Mucosa of rectum (tissue), 2 donors: ENCODE results near the gene YPEL1.

ENCODE experiments used
- H3K27ac ChIP-seq, 2 donors: one replicate each; pipeline ENCODE4 v1.7.0; 2013; ENCODE audit warnings: inconsistent platforms in 2 of 2, low read depth in 2 of 2, low read length in 2 of 2
- H3K27me3 ChIP-seq, 2 donors: one replicate each; pipeline ENCODE4 v1.7.0; 2013; ENCODE audit warnings: low read length in 2 of 2; ENCODE audit not compliant: control insufficient read depth in 2 of 2, insufficient read depth in 2 of 2
- H3K36me3 ChIP-seq, 2 donors: one replicate each; pipeline ENCODE4 v1.7.0; 2013; ENCODE audit warnings: low read length in 2 of 2; ENCODE audit not compliant: control insufficient read depth in 2 of 2, insufficient read depth in 2 of 2
- H3K4me1 ChIP-seq, 2 donors: one replicate each; pipeline ENCODE4 v1.7.0; 2013; ENCODE audit warnings: low read length in 2 of 2, mild to moderate bottlenecking in 1 of 2; ENCODE audit not compliant: control insufficient read depth in 2 of 2, insufficient read depth in 2 of 2
- H3K4me3 ChIP-seq, 2 donors: one replicate each; pipeline ENCODE4 v1.7.0; 2013; ENCODE audit warnings: low read length in 2 of 2
- H3K9ac ChIP-seq, 2 donors: one replicate each; pipeline ENCODE4 v1.7.0; 2013; ENCODE audit warnings: low read length in 2 of 2, low read depth in 1 of 2, mild to moderate bottlenecking in 1 of 2
- H3K9me3 ChIP-seq, 2 donors: one replicate each; pipeline ENCODE4 v1.7.0; 2013; ENCODE audit warnings: low read length in 2 of 2; ENCODE audit not compliant: control insufficient read depth in 2 of 2
- donor health status: healthy.
- donor health status: Normal muscosa, but diverticular disease.

The YPEL1 gene, protein sequence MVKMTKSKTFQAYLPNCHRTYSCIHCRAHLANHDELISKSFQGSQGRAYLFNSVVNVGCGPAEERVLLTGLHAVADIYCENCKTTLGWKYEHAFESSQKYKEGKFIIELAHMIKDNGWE

DNA sequence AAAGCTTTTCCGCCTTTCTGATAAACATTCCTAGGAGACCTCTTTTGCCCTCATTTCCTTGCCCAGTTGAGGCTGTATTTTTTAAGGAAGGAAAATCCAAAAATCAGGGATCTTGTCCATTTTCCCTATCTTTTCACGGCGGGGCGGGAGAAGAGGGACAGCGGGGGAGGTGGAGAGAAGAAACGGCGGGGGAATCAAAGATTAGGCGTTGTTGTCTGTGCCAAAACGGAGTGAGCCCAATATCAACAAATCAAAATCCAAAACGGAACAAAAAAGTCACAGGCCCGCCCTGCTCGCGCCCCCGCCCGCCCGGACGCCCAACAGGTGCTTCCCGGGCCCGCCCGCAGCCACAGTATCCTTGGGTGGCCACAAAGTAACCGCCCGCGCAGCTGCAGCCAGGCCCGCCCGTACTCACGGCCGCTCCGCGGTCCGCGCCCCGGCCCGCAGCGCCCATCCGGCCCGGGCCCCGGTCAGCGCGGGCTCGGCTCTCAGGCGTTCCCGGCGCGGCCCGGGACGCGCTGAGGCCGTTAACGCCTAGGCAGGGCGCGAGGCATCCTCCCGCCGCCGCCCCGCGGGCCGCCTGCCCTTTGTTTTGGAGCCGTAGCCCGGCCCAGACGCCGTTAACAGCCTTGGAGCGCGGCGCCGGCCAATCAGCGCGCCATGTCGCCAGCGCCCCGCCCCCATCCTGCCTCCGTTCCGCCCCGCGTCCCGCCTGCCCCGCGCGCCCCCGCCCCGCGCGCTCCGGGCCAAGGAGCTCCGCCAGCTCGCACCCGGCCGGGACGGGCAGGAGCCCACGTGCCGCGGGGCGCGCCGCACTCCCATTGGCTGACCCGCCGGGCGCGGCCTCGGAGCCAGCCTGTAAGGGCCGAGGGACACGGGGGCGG, at the start of gene YPEL1:
TSS of gene YPEL1 (minus strand) at position 595 of the 884 bp plus-strand sequence. CDS start 25,050 bp downstream, outside the sequence.
- Histone ChIP-seq H3K9me3 (no peaks in the 10 kb centered on the region), H3K4me1 (peaks cover 8 to 11% of the 10 kb centered on the region in 2 donors), H3K27ac (peak within 1 kb of the TSS; percentile 65 to 77), H3K9ac (peak within 1 kb of the TSS; percentile 48 to 55), H3K27me3 (no peaks in the 10 kb centered on the region), H3K36me3 (no peaks in the 10 kb centered on the region), H3K4me3 (peak within 1 kb of the TSS; percentile 74 to 76)

DNA sequence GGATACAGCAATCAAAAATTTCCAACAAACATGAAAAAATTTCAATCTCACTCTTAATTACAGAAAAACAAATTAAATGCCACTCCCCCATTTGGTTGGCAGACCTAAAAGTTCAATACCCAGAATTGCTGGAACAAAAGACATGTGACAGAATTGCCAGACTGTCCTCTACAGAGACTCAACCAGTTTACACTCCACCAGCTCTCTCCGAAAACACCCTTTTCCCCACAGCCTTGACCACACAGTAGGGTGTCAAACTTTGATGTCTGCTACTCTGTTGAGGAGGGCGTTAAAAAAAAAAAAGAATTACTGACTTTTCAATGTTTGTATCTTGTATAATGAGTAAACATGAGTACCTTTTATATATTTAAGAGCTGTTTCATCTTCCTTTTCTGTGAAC, 44.7 kb upstream of the YPEL1 start:
- peaks cover 21 to 24% of the 10 kb centered on the region in 2 donors for H3K36me3 ChIP-seq
- H3K9ac ChIP-seq: no peak overlapping the region
- no peak overlapping the region for H3K27ac ChIP-seq
- H3K4me1 ChIP-seq: no peaks in the 10 kb centered on the region
- H3K4me3 ChIP-seq: no peak overlapping the region
- H3K27me3 ChIP-seq: no peaks in the 10 kb centered on the region
- H3K9me3 ChIP-seq: no peaks in the 10 kb centered on the region

GRCh38 chr22:21779444-21779843, 43.9 kb upstream of the YPEL1 start:
- H3K4me3 ChIP-seq: no peak overlapping the region
- H3K9me3 ChIP-seq: no peaks in the 10 kb centered on the region
- H3K9ac ChIP-seq: no peak overlapping the region
- H3K36me3 ChIP-seq: peaks cover 15 to 24% of the 10 kb centered on the region in 2 donors
- H3K27me3 ChIP-seq: no peaks in the 10 kb centered on the region
- no peaks in the 10 kb centered on the region for H3K4me1 ChIP-seq
- no peak overlapping the region for H3K27ac ChIP-seq

- no peak overlapping the region for H3K4me3 ChIP-seq
- no peaks in the 10 kb centered on the region for H3K27me3 ChIP-seq
- peaks cover 15 to 27% of the 10 kb centered on the region in 2 donors for H3K36me3 ChIP-seq
- no peaks in the 10 kb centered on the region for H3K9me3 ChIP-seq
- H3K9ac ChIP-seq: no peak overlapping the region
- H3K27ac ChIP-seq: no peak overlapping the region
- H3K4me1 ChIP-seq: no peaks in the 10 kb centered on the region
These were observed 43.2 kb upstream of the YPEL1 start for GRCh38 chr22:21778705-21779363.

- no peak overlapping the region for H3K9ac ChIP-seq
- peaks cover 0 to 4% of the 10 kb centered on the region in 2 donors for H3K4me1 ChIP-seq
- no peaks in the 10 kb centered on the region for H3K9me3 ChIP-seq
- no peak overlapping the region for H3K27ac ChIP-seq
- H3K36me3 ChIP-seq: peaks cover 48 to 50% of the 10 kb centered on the region in 2 donors
- no peaks in the 10 kb centered on the region for H3K27me3 ChIP-seq
- H3K4me3 ChIP-seq: no peak overlapping the region
These were observed 36.0 kb upstream of the YPEL1 start for GRCh38 chr22:21771631-21771976.

GRCh38 chr22:21768435-21768834, 32.8 kb upstream of the YPEL1 start:
- H3K9me3 ChIP-seq: no peaks in the 10 kb centered on the region
- H3K4me1 ChIP-seq: peaks cover 0 to 4% of the 10 kb centered on the region in 2 donors
- peaks cover 61 to 75% of the 10 kb centered on the region in 2 donors for H3K36me3 ChIP-seq

DNA sequence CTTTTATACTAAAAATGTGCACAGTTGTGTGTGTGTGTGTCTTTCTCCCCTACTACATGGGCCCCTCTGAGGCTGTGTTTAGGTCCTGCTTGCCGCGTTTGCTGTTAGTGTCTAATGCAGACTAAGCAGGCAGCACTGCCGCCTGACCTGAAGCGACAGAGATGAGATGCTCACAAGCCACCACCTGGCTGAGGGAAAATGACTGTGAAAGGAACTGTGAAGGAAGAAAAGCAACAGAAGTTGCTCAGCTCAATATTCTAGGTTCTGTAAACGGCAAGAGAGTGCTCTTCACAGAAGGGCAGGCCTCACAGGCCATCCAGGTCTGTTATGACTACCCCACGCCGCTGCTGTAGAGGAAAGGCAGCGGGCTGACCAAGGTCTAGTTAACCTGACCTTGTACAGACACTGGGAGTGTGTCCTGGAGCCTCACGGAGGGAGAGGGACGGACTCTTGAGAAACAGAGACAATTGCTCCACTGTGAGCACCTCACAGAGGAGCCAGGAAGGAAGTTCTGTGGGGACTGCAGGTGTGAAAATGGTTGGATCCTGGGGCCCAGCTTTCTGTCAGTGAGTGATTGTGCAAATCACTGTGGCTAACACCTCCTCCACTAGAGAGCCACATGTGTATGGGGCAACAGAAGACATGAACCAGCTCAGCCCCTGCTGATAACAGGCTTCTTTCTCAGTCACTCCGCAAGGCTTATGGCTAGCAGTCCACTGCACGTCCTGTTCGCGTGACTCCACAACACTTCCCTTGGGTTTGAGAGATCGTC, 31.3 kb upstream of the YPEL1 start:
- Histone ChIP-seq H3K27me3 (no peaks in the 10 kb centered on the region), H3K4me1 (no peaks in the 10 kb centered on the region), H3K36me3 (peaks cover 68 to 79% of the 10 kb centered on the region in 2 donors), H3K9me3 (no peaks in the 10 kb centered on the region), H3K9ac (no peak overlapping the region), H3K4me3 (no peak overlapping the region), H3K27ac (peak overlapping the region in 1 of 2 donors; percentile 7)

More at GRCh38 chr22:21768435-21768834, 32.8 kb upstream of the YPEL1 start:
- no peak overlapping the region for H3K27ac ChIP-seq
- H3K4me3 ChIP-seq: no peak overlapping the region
- no peak overlapping the region for H3K9ac ChIP-seq
- no peaks in the 10 kb centered on the region for H3K27me3 ChIP-seq

GRCh38 chr22:21765909-21766529, 30.4 kb upstream of the YPEL1 start:
- Histone ChIP-seq H3K4me3 (no peak overlapping the region), H3K27ac (no peak overlapping the region), H3K27me3 (no peaks in the 10 kb centered on the region), H3K9ac (no peak overlapping the region), H3K36me3 (peaks cover 69 to 79% of the 10 kb centered on the region in 2 donors), H3K4me1 (no peaks in the 10 kb centered on the region), H3K9me3 (no peaks in the 10 kb centered on the region)

DNA sequence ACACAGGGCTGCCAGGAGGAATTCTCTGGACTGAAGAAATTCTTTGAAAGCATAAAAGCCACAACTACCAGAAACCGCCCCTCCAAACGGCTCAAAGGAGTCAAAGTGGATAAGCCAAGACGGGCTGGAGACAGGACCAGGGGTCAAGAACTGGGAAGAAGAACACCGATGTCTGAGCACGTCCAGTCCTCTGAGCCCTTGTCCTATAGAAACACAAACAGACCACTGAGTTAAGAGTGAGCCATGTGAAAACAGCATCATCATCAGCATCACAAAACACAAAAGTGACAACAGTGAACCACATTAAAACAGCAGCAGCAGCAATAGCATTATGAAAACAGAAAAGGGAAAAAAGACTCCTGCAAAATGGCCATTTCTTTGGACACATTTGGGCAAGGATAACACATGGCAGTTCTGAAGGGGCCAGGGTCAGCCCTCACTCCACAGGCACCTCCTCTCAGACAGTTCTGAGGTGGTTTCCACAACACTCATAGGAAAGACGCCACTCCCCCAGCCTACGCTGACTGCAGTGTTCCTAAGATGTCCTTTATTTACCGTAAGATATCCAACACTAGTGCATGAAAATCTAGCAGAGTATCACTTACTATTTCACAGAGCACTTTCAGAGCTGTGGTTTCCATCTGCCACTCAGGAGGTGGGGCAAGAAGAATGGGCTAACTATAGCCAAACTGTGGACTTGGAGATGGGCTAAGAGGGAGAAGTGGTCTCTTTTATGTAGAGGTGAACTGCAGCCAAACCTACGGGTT, 28.6 kb upstream of the YPEL1 start:
- Histone ChIP-seq H3K9ac (no peak overlapping the region), H3K9me3 (no peaks in the 10 kb centered on the region), H3K4me3 (no peak overlapping the region), H3K27me3 (no peaks in the 10 kb centered on the region), H3K36me3 (peaks cover 69 to 76% of the 10 kb centered on the region in 2 donors), H3K4me1 (no peaks in the 10 kb centered on the region), H3K27ac (no peak overlapping the region)
